ENCODE measurements around the gene CBX5.
"Not testable (repeated sequence)": the region's sequence is repeated elsewhere in the genome, so short reads cannot be mapped to it uniquely, and the experiment has no call there.

Gene CBX5

DNA sequence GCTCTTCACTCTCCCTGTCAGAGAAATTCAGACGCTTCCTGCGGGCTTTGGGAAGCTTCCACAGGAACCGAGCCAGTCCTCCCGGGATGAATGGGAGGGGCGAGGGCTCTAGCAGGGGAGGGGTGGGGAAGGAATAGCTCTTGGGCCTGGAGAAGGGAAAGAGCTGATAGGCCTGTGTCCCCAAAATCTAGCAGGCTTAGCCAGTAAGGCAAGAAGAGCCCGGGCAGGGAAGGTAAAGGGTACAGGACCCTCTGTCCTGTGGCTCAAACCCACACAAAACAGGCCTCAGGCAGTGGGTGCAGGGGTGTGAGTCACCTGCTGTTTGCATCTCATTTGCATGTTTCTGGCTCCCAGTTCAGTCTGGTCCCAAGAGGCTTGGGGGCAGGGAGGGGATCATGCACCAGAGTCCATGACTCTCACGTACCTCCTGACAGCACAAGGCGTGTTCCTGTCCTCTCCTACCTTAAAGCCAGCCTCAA, 82.5 kb downstream of the CBX5 start:
- no peak for DNase-seq (ENCODE audit: low read depth)

DNA sequence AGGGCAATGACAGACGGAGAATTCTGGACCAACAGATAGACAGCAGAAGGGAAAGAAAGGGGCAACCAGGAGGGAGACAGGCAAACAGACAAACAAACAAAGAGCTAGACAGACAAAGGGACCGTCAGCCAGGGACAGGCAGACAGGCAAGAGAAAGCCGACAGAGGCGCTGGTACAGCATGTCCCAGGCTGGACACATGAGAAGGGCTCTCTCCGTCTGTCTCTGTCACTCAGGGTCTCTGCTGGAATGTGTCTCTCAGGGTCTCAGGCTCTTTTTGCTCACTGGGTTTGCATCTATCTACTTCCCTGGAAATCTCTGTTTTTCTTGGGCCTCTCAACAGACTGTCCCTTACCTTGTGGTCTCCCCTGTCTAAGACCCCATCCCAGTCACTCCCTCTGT, 82.9 kb downstream of the CBX5 start:
- no peak for DNase-seq (ENCODE audit: low read depth)

DNA sequence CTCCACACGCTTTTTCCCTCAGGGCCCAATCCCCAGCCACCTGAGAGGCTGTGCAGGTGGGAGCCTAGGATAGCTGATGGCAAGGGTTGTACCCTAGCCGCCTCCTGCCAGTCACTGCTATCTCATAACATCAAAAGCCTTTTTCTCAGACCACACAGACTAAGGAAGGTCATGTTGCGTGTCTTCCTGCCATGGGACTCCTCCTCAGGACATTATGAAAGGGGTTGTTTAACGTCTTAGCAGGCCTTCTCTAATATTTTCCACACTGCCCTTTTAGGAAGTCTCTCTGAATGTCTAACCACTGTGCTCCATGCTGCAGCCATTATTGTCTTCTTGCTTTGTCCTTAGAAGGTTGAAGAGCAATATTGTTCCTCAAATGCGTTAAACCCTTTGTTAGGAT, 83.5 kb downstream of the CBX5 start:
- no peak for DNase-seq (ENCODE audit: low read depth)

DNA sequence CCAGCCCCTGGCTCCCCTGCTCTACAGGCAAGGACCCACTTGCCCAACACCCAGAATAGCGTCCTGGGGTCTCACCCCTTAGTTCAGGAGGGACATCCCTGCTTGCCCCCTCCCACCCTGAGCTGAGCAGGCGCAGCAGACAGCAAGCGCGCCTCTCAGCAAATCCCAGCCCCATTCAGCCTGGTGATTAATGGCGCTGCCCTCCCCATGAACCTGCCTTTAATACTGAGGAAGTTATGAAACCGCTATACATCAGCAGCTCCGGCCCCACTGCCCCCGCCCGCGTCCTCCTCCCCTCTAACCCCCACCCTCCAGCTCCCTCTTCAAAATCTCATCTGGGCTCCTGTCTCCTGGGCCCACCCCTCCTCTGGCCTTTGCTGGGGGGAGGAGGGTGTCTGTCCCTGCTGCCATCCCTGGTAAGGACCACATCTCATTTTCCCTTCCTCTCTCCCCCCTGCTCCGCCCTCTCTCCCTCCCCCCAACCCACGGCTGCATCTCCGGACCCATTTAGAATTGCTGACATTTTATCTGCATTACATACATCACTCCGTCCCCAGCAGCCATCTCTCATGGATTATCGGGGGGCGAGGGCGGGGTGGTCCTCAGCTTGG, 84.1 kb downstream of the CBX5 start:
- DNase-seq (ENCODE audit: low read depth): no peak

DNA sequence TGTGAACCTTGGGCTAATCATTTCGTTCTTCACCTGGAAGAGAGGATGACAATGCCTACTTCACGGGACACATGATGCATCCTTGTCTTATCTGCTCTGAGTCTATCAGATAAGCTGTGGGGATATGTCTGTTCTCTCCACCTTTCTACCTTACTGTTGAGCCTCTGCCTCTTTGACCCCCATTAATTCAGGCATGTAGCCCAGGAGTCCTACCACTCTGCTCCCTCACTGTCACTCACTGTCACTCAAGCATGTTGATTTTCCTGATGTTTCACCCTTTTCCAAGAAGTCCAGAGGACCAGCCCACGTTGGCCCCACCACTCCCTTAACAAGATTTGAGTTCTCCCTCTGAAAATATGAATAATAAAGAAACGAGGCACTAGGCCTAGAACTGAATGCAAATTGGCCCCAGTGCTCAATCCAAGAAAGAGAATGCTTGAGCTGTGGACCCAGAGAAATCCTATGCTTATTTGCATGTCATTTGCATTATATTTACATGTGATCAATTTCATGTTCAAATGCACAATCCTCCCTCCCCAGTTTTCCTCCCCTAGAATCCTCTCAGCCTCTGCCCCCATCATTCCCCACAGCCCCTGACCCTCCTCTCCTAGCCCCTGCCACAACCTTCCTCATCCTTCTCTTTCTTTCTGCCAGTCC, 84.7 kb downstream of the CBX5 start:
- no peak for DNase-seq (ENCODE audit: low read depth)

DNA sequence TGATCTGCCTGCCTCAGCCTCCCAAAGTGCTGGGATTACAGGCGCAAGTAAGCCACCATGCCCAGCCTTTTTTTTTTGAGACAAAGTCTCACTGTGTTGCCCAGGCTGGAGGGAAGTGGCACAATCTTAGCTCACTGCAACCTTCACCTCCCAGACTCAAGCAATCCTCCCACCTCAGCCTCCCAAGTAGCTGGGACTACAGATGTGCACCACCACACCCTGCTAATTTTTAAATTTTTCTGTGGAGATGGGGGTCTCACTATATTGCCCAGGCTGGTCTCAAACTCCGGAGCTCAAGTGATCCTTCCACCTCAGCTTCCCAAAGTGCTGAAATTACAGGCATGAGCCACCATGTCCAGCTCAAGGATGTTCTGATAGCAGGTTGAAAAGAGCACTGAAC, 85.3 kb downstream of the CBX5 start:
- DNase-seq (ENCODE audit: low read depth): not testable (repeated sequence)

DNA sequence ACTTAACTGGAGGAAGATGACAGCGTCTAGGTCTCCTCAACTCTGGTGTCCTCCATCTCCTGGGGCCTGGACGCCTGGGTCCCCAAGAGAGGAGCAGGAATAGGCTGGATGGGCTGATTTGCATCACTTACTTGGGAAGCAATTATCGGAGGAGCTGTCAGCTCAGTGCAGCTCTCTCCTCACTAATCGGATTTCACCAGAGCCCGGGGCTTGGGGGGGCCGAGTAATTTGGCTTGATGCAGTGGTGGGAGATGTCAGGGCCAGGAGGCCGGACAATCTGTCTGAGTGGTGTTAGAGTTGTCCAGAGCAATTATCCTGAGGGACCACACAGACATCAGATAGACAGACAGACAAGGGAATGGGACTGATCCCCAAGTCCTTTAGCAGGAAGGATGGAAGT, 86.5 kb downstream of the CBX5 start:
- DNase-seq (ENCODE audit: low read depth): no peak

DNA sequence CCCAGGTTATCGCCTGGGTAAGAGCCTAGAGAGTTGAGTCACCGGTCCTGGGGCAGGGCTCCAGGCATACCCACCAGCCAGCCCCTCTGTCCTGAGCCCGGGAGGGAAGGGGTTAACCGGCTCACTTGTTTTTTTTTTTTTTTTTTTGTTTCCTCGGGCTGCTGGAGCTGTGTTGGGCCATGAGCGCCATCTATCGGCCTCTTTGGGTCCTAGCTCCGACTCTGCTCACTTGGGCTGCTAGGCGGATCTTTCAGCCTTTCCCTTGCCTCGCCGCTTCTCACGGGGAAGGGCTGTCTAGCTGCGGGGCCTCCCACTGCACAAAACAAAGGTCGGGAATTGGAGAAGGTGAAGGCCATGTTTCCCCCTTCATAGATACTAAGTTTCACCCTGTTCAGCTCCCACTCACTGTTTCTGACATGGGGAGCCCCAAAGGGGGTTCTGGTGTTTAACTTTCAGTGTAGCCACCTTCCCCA, 88.3 kb downstream of the CBX5 start:
- DNase-seq (ENCODE audit: low read depth): peak; percentile 71

DNA sequence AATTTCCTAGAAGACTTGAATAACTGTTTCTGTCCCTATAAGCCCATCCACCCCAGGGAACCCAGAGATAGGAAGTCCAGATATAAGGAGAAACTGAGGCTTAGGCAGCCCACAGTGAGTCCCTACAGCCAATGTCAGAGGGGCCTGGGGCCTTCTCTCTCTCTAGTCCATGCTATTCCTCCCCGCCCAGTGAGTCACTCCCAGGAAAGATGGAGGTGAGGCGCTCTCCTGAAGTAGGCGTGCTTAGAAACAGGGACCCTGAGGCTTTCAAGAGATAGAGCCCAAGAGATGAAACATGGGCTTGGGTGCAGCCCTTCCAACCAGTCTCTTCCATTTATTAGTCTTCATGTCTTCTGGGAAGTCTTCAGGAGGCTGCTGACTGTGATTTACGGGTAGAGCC, 88.8 kb downstream of the CBX5 start:
- no peak for DNase-seq (ENCODE audit: low read depth)

DNA sequence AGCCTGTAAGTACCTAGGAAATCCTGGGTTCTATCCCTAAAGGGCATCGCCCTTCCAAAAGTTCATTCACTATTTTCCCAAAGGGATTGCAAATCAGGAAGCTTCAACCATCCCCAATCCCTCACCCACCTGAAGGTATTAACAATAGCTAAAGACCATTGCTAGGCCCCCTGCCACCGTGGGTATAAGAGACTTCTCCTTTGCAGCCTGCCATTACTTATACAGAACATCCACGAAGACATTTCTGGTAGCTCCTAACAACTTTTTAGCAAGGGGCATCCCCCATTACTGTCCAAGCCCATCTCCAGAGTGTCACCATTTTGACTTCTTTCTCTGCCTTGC, 90.8 kb downstream of the CBX5 start:
- DNase-seq (ENCODE audit: low read depth): no peak

DNA sequence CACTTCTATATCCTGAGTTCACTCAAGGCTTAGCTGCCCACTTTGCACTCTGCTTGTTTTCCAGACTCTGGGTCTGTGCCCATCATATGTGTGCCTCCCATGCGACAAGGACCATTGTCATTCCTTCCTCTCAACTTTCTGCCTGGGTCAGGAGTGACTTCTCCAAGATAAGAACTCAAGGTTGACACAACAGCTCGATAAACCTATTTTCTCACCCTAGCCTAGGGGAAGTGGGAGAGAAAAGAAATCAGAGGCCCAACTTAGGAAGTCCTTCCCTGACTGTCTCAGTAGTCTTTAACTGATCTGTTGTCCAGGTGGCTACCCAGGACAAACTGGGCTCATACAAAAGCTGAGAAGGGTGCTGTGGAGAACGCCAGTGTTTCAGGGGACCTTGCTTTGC, 92.8 kb downstream of the CBX5 start:
- no peak for DNase-seq (ENCODE audit: low read depth)

DNA sequence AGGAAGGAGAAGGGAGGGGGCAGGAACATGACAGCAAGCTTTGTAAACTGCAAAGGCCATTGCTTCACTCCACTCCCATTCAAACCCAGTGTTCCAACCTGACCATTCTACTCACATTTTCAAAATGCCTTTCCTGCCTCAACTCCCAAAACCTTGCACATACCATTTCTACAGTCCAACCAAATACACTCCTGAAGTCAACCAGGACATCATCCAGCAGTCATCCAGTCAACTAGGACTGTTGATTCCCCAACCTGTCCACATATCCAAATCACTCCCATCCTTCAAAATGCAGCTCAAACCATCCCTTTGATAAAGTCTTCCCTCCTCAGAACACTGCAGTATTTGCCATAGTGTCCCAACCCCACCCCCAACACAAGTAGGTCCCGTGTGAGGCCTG, 94.0 kb downstream of the CBX5 start:
- DNase-seq (ENCODE audit: low read depth): no peak

DNA sequence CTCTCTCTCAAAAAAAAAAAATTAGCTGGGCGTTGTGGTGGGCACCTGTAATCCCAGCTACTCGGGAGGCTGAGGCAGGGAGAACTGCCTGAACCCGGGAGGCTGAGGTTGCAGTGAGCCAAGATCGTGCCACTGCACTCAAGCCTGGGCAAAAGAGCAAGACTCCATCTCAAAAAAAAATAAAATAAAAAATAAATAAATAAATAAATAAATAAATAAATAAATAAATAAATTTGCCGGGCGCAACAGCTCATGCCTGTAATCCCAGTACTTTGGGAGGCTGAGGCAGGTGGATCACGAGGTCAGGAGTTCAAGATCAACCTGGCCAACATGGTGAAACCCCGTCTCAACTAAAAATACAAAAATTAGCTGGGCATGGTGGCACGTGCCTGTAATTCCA, 94.6 kb downstream of the CBX5 start:
- not testable (repeated sequence) for DNase-seq (ENCODE audit: low read depth)

DNA sequence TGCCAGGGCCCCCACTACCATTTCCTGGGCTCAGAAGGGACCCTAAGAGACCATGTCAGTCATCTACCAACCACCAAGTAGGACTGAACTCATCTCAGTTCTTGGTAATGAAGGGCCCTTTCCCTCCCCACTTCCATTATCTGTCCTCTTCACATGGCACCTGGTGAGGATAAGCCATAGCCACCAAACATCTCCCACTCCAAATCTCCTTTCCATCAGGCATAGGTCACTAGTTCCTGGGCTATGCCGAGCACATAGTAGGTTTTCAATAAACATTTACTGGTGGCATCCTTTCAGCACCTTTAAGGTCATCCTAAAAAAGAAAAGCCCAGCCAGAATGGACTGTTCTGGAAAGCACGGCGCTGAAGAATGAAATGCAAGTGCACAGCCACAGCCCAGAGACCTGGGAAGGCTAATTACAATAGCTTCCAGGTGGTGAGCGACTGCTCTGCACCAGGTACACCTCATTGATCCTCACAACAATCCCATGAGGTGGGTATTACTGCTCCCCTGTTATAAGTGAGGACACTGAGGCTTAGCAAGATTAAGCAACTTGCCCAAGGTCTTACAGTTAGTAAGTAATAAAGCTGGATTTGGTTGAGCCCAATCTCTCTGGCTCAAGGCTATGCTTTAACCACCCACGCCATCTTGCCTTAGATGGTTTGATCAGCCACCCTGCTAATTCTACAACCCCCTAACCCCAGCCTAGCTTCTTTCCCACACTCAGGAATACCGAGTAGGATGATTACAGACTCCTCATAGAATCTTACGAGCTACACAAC, 95.7 kb downstream of the CBX5 start:
- DNase-seq (ENCODE audit: low read depth): no peak

DNA sequence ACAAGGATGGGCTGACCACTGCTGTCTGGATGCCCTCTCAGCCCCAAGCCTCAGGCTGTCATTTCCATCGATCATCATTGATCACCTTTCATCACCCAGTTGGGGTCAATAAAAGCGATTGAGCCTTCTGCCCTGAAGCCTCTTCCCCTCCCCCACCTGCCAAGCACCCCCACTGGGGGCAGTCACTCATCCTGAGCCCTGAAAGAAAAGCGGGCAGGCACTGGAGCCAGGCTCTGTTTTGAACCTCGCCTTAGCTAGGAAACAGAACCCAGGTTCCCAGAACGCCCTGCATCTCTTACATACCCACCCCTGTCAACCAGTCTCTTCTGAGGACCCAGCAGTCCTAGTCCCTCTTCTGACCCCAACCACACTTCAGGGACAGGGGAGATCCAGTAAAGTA, 96.9 kb downstream of the CBX5 start:
- no peak for DNase-seq (ENCODE audit: low read depth)

DNA sequence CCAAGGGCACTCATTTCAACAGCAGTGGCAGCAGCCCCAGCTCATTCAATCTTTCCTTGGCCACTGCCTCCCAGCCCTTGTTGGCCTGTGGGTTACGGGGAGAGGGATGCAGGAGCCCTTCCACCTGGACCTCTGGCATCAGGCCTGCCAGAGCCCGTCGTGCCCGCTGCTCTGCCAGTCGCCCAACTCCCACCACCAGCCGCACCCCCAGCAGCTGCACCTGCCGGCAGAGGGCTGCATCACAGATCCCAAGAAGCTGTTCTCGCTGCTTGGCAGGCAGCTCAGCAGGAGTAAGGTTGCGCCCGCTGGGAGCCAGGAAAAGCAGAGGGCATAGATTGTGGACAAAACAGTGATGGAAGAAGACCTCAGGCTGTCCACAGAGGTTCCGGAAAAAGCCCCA, 97.8 kb downstream of the CBX5 start:
- DNase-seq (ENCODE audit: low read depth): no peak
